Left renal cortex interstitium (tissue), 4 donors: ENCODE results near the gene KLHL29. TPM values are rescaled to one million over a fixed set of nuclear protein-coding genes. Genes with fewer than 3 reads are reported as not detected.

Experiments
- DNase-seq, 4 donors: peaks; one replicate each; pipeline ENCODE4 v3.0.0-alpha.2; 2013; ENCODE audit warnings: low read depth in 4 of 4, low spot score in 2 of 4, missing footprints in 1 of 4
- polyA plus RNA-seq, 4 donors: library from polyadenylated mRNA; unstranded; fragments of 120-200 nt; gene quantifications; one replicate each; pipeline ENCODE4 v1.2.1, GENCODE V29; 2013; ENCODE audit not compliant: insufficient read length in 4 of 4

KLHL29 gene
- polyA plus RNA-seq, 4 donors = 7.6 to 15.0 (median 12.0) TPM

GRCh38 chr2:23487735-23488492, 102.9 kb downstream of the KLHL29 start:
- no peak for DNase-seq

GRCh38 chr2:23488584-23488983, 103.6 kb downstream of the KLHL29 start:
- no peak for DNase-seq

- DNase-seq = no peak
Observed at GRCh38 chr2:23489471-23490322, 104.7 kb downstream of the KLHL29 start.

DNA sequence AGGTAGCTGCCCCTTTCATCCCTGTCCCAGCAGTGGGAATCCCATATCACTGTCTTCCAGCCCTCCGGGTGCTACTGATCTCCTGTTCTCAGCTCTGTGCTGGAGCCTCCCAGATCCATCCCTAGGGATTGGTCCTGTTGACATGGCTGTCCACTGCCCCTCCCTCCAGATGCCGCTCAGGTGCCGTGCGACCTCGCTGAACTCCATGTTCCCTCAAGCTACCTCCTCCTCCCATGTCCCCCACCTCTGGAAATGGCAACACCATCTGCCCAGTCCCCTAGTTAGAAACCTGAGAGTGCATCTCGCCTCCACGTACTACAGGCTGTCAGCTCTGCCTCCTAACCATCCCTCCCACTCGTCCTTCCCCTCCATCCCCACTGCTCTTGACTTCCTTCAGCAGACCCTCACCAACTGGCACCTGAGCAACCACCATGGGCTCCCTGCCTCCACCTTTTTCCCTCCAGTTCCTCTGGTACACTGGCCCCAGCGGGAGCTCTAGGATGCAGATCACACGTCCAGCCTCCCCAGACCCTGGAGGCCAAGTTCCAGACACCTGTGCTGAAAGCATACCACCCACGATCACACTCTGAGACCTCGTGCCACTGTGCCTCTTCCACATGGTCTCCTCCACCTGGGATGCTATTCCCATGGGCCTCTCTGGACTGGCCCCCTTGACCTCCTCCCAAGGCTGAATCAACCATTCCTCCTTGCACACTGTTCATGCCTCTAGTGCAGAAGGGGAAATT, 106.8 kb downstream of the KLHL29 start:
- no peak for DNase-seq

GRCh38 chr2:23492337-23492675, 107.3 kb downstream of the KLHL29 start:
- DNase-seq = no peak

GRCh38 chr2:23492921-23493320, 107.9 kb downstream of the KLHL29 start:
- DNase-seq = no peak

GRCh38 chr2:23493846-23494245, 108.9 kb downstream of the KLHL29 start:
- no peak for DNase-seq

- DNase-seq = no peak
Observed at GRCh38 chr2:23494286-23494685, 109.3 kb downstream of the KLHL29 start.

DNA sequence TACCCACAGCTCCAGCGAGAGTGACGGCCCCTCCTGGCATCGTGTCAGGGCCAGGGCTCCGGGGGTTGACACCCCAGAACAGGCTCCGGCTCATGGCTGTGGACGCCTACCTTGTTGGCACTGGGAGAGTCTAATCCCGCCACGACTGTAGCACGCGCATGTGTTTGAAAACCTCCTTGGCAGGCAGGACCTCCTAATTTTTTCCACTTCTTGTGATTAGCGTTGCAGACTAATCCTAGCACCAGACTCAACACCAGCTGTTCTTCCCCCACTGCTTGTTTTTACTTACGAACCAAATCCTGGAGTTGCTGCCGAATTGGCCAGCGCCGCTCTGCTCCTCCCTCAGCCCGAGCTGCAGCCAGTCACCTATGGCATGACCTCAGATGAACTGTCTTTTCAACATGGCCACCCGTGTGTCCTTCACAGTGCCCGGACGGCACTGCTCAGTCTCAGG, 110.7 kb downstream of the KLHL29 start:
- no peak for DNase-seq

DNA sequence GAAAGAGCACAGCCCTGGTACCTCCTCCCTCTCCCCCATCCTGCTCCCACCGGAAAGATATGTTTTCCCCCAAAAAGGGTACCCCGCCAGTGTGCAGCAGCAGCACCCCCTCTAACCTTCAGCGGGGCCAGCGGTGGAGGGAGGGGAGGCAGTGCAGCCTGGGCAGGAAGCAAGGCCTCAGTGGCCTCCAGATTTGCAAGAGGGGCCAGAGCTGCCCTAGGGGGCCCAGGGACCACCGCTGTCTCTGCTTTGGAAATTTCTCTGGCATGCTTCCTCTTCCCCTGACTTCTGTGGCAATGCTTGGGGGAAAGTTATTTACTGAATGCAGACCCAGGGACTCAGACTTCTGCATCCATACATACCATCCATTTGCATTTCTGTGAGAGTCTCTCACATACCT, 111.5 kb downstream of the KLHL29 start:
- DNase-seq = no peak

DNA sequence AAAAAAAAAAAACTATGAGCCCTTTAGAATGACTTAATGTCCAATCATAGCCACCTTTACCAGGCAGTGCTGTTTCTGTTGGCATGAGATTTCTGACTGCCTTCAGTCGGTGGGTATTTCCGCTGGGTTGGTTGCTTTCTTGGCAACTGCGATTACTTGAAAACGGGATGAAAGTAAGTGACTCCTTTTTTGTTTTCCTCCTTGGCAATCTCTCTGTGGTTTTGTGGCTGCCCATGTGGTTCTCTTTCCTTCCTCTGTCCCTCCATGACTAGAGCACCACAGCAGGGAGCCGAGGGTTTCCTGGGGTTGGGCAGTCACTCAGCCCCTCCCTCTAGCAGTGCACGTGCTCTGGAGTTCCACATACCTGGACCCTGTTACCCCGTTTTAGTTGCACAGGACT, 112.1 kb downstream of the KLHL29 start:
- no peak for DNase-seq

GRCh38 chr2:23497536-23497935, 112.6 kb downstream of the KLHL29 start:
- DNase-seq = no peak

GRCh38 chr2:23498943-23499342, 114.0 kb downstream of the KLHL29 start:
- DNase-seq = no peak

DNA sequence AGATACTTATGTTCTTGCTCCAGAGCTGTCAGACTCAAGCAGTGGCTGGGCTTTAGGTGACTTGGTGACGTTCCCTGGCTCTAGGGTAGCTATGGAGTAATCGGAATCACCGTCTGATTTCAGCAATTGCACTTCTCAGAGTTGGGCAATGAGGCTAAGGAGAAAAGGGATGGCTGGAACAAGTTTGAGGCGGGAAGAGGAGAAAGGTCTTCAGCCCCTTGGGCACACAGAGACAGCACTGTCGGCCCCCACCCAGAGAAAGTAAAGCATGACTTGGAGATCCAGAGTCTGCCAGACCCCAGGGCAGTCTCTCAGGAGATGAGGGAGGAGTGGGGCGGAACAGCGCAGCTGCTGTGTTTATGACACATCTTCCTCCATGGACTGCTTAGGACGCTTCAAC, 114.5 kb downstream of the KLHL29 start:
- no peak for DNase-seq

DNA sequence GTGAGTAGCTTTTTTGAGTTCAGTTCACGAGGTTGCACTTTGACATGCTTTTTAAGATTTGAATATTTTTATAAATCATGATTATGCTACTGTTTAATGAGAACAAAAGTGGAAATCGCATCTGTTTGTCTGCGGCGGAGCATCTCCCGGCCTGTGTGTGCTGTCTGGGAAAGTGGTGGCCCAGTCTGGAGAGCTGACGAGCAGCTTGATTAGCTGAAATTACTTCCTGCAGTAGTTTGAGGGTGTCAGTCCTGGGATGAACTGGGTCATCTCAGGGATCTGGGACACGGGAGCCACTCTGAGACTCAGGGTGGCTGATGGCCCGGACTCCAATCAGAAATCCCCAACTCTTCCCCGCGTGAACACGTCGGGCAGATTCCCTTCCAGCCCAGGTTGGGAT, 115.9 kb downstream of the KLHL29 start:
- no peak for DNase-seq

GRCh38 chr2:23502096-23502495, 117.1 kb downstream of the KLHL29 start:
- DNase-seq = no peak

GRCh38 chr2:23503097-23503496, 118.1 kb downstream of the KLHL29 start:
- DNase-seq = no peak

GRCh38 chr2:23503682-23504081, 118.7 kb downstream of the KLHL29 start:
- no peak for DNase-seq

GRCh38 chr2:23504591-23504990, 119.6 kb downstream of the KLHL29 start:
- no peak for DNase-seq

DNA sequence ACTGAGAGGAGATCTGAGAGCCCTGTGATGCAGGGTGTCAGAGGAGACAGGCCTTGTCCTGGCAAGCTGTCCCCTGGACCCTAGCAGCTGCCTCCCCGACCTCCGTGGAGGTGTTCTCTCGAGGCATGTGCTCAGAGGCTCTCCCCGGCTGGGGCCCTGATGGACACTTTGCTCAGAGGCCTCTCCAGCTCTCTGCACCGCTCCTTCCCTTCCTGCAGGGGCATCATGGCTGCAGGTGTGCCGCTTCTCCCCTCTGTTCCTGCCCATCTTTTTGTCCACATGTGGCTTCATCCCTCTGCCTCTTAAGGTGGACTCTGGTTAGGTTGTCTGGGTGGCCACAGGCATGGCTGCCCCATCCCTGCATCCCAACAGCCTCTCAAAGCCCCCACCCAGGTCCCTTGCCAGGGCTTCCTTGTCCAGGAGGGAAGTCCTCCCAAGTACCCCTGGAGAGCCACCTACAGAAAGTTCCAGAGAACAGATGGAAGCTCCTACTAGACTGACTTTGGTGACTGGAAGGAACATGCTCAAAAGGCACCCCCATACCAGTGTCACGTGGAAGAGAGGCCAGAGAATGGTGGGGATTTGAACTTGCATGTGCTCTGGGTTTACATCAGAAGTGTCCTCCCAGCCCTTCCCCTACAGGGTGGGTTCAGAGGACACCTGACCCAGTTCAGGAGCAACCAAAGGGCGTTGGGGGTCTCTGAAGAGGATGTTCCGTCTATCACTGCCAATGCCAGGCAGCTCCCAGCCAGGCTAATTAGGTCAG, 120.4 kb downstream of the KLHL29 start:
- no peak for DNase-seq

DNA sequence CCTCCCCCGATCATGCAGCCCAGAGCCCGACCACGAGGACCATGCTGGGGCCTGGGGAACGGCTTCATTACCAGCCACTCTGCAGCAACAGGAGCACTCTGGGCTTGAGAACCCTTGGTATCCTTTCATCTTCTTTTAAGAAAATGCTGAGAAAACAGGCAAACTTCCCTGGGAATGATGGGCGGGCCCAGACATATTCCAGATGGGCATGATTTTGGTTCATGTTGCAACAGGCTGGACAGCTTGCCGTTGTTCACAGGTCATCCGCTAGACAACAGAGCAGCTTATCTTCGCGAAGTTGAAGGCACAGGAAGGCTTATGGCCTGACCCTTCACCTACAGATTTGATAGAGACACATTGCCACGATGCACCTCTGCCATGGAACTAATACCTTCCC, 121.0 kb downstream of the KLHL29 start:
- no peak for DNase-seq
